Activated CD8-positive, alpha-beta memory T cell treated with anti-CD3 and anti-CD28 coated beads, Interleukin-2, amount 50 U/mL, for 48 hours (primary cell): ENCODE measurements around the gene ZNG1A.
"Not testable (repeated sequence)": the region's sequence is repeated elsewhere in the genome, so short reads cannot be mapped to it uniquely, and the experiment has no call there.

ENCODE experiments used
- DNase-seq: peaks from one replicate; pipeline ENCODE4 v3.0.0-alpha.2; 2020

ZNG1A gene

GRCh38 chr9:169757-170156 lies 9.1 kb downstream of the ZNG1A start:
- not testable (repeated sequence) for DNase-seq

- DNase-seq: not testable (repeated sequence)
Observed at GRCh38 chr9:159871-160270, 19.0 kb downstream of the ZNG1A start.

- not testable (repeated sequence) for DNase-seq
Observed at GRCh38 chr9:151173-151572, 27.7 kb downstream of the ZNG1A start.

DNA sequence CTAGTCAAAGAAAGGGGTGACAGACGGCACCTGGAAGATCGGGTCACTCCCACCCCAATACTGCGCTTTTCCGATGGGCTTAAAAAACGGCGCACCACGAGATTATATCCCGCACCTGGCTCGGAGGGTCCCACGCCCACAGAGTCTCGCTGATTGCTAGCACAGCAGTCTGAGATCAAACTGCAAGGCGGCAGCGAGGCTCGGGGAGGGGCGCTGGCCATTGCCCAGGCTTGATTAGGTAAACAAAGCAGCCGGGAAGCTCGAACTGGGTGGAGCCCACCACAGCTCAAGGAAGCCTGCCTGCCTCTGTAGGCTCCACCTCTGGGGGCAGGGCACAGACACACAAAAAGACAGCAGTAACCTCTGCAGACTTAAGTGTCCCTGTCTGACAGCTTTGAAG lies 39.0 kb downstream of the ZNG1A start:
- not testable (repeated sequence) for DNase-seq

GRCh38 chr9:117995-118467 lies 60.8 kb downstream of the ZNG1A start, which contains the start of gene FOXD4:
Gene FOXD4, minus strand, starts transcription at chr9:118417. Its CDS starts 298 bp downstream, at chr9:118119.
- DNase-seq: not testable (repeated sequence)

DNA sequence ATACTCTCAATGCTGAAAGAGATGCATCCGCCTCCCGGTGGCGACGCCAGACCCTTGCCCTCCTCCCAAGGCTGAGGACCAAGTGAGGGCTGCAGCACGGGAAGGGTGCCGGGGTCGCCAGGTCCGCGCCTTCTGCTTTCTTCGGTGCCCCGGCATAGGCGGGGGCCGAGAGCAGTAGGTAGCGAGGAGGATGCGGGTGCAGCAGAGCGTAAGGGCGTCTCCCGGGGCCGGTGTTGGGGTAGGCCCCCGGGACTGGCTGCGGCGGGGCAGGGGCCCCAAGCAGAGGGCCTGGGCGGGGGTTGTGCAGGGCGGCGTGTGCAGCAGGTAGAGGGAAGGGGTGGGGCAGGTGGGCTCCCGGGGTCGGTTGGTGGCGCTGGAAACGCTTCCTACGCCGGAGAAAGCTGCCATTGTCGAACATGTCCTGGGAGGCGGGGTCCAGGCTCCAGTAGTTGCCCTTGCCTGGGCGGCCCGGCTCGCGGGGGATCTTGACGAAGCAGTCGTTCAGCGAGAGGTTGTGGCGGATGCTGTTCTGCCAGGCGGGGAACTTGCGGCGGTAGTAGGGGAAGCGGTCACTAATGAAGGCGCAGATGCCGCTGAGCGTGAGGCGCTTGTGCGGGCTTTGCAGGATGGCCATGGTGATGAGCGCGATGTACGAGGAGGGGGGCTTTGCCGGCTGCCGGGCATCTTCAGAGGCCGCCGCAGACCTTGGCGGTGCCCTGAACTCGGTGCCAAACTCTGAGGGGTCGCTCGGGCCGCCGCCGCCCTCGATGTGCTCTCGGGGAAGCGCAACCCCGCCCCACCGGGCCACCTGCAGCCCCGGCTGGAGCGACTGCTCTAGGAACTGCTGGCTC lies 61.5 kb downstream of the ZNG1A start:
- DNase-seq: peak; percentile 69

DNA sequence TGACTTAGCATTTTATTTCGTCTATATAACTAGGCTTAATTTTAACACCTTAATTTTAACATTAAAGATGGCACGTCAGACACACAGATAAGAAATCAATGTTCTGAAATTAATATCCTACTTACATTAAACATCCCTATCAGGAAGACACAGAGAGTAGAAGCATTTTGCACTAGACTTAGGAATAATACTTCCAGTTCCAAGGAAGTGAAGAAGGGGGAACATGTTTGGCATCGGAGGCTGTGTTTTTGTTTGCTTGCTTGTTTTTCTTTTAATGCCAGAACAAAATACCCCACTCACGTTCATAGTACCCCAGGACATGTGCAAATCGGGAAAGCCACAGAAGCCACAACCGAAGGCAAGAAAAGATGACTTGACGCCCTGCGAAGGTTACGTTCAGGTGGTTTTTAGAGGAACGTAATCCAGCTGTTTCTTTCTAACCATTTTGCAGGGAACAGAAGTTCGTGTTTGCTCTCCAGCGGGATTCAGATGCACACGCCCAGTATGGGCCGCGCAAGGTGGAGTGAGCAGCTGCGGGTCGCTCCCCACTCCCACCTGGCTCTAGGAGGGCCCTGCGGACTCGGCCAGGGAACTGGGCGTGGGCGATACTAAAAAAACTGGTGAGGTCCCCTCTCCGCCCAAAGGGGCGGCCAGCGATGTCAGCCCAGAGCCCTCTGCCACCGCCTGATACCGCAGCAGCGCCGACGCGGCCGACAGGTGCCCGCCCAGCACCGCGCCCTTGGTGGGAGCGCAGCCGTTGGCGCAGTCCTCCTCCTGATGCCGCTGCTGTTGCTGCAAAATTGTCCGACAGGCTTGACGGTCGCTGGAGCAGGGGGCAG lies 62.4 kb downstream of the ZNG1A start:
- peak; percentile 54 for DNase-seq

- DNase-seq: not testable (repeated sequence)
Observed at GRCh38 chr9:115118-115451, 63.8 kb downstream of the ZNG1A start.

GRCh38 chr9:114267-115117 lies 64.4 kb downstream of the ZNG1A start:
- DNase-seq: peak; percentile 60

DNA sequence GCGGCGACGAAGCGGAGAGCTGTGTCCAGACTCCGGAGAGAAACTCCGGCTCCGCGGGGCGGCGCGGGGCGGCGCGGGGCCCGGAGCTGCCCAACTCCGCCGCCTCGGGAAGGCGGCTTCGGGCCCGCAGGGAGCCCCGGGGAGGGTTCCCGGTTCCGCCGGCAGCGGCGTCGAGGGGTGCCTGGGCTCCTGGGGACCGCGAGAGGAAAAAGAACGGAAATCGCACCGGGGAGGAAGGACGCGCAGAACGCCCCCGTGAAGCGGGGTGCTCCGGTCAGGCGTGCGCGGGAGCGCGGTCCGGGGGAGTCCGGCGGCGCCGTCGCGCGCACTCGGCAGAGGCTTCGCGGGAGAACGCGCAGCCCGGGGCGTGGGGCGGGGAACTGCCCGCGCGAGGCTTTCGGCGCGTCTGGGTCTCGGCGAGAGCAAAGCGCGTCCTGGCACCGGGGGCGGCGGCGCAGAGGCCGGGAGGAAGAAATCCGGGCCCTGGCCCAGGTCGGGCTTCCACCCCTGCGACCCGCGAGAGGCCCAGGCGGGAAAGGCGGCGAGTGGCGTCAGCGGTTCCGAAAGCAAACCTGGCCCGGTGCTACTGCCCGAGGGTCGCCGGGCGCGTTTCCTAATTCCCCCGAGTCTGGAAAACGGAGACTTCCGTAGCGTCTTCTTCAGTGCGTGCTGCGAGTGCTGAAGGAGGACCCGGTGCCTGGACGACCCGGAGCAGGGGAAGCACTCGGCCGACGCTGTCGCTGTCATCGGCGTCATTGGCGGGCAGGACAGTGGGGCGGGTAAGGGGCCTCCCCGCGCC lies 65.2 kb downstream of the ZNG1A start:
- DNase-seq: peak; percentile 73

- not testable (repeated sequence) for DNase-seq
Observed at GRCh38 chr9:112589-113467, 66.0 kb downstream of the ZNG1A start.

GRCh38 chr9:110672-111071 lies 68.2 kb downstream of the ZNG1A start:
- not testable (repeated sequence) for DNase-seq

GRCh38 chr9:109540-109939 lies 69.3 kb downstream of the ZNG1A start:
- DNase-seq: not testable (repeated sequence)

DNA sequence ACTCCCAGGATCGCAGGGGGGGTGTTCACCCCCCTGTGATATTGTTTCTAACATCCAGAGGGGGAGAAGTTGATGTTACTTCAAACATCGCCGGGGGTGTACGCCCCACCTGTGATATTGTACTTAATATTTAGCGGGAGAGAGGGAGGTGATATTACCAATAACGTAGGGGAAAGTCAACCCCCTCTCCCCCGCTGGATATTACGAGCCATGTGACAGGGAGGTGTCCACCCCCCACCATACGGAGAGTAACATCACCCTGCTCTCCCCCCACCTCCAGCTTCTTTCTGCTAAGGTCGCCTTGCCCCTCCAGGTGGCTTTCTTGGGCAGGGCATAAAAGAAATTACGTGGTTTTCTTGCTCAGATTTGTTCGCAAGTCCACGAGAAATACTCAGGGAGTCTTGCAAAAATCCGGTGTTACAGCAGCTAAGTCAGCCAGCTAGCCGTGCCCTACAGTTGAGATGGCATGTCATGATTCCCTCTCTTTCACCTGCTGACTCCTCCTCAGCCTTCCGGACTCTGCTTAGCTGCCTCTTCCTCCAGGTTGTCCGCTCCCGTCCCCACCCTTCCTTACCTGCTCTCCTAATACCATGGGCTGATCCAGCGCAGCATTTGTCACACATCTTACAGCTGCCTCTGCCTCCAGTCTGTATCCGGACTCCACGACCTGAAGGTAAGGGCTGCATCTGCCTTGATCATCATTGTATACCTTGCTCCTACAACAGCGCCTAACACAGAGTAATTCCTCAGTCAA lies 69.9 kb downstream of the ZNG1A start:
- DNase-seq: not testable (repeated sequence)

DNA sequence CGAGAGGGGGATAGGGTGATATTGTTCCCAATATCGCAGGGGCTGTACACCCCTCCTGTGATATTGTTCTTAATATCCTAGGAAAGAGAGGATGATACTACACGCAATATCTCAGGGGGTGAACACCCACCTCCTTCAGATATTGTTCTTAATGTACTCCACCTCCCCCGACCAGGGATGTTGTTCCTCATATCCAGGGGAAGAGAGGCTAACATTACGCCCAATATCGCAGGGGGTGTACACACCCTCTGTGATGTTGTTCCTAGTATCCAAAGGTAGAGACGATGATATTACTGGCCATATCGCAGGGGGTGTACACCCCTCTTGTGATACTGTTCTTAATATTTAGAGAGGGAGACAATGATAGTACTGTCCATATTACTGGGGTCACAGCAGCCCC lies 72.9 kb downstream of the ZNG1A start:
- DNase-seq: not testable (repeated sequence)

- DNase-seq: not testable (repeated sequence)
Observed at GRCh38 chr9:100430-100829, 78.4 kb downstream of the ZNG1A start.

DNA sequence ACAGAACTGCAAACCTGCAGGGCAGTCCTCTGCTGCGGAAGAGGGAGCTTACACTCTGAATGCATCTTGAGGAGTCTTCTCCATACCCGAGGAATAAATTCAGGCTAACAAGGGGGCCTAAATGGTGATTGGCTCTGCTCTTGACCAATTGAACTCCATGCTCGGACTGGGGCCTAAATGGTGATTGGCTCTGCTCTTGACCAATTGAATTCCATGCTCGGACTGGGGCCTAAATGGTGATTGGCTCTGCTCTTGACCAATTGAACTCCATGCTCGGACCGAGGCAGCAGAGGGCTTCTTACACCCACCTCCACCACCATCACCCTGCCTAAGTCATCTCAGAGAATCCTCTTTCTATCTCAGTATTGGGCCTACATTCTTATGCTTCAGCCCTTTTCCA lies 79.0 kb downstream of the ZNG1A start:
- DNase-seq: not testable (repeated sequence)

GRCh38 chr9:98775-99174 lies 80.1 kb downstream of the ZNG1A start:
- not testable (repeated sequence) for DNase-seq

GRCh38 chr9:94992-95391 lies 83.9 kb downstream of the ZNG1A start:
- not testable (repeated sequence) for DNase-seq

DNA sequence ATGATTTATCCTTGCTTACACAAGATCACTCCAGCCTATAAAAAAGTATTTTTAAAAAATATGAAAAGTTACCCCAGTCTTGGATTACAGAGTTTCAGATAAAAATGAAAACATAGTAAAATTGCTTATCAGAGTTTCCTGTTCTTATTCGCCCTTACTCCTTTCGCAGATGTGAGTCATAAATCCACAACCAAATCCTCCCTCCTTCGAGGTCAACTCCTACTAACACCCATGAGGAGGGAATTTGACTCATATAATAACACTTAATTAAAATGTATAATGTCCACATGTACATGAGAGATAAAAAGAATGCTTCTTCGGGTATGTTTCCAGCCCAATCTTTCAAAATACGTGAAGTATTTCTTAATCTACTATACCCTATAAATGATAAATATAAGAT lies 84.5 kb downstream of the ZNG1A start:
- not testable (repeated sequence) for DNase-seq
